Epithelial cell of esophagus (primary cell): Measurements from ENCODE around the gene MAST1.
A peak's percentile ranks its signal among the peaks of the same experiment; 100 is the strongest.

Source experiments
- DNase-seq: peaks from one replicate; pipeline ENCODE4 v3.0.0; 2010; ENCODE audit warnings: low read depth
- H3K4me3 ChIP-seq: 2 replicates; pipeline ENCODE4 v1.5.1; 2011; ENCODE audit warnings: mild to moderate bottlenecking, low read length, control low read depth
- CTCF ChIP-seq: IDR thresholded peaks from 2 replicates; pipeline ENCODE4 v1.5.1; 2011; ENCODE audit warnings: low read depth, mild to moderate bottlenecking, low read length, control low read depth, inconsistent platforms; ENCODE audit not compliant: insufficient read depth; ENCODE audit errors: missing control alignments

MAST1 gene

GRCh38 chr19:12838182-12838885, at the start of gene MAST1:
Gene MAST1 (plus strand): TSS chr19:12838515. CDS start chr19:12838573, 58 bp downstream.
- peak; percentile 10 for TF ChIP-seq CTCF
- peak within 1 kb of the TSS; percentile 27 for H3K4me3 ChIP-seq
- peak; percentile 56 for DNase-seq

- no peak for TF ChIP-seq CTCF
- peak; percentile 67 for DNase-seq
- H3K4me3 ChIP-seq, result peak overlapping the region; percentile 27
These were observed 49.6 kb upstream of the MAST1 start for GRCh38 chr19:12788682-12789097.

- DNase-seq, result peak; percentile 64
- H3K4me3 ChIP-seq, result peak overlapping the region; percentile 27
- TF ChIP-seq CTCF, result no peak
These were observed 49.0 kb upstream of the MAST1 start for GRCh38 chr19:12789098-12789903.

- H3K4me3 ChIP-seq, result peak overlapping the region; percentile 92
- DNase-seq, result peak; percentile 98
- TF ChIP-seq CTCF, result no peak
These were observed 48.3 kb upstream of the MAST1 start for GRCh38 chr19:12789904-12790619.

GRCh38 chr19:12790628-12791344, 47.5 kb upstream of the MAST1 start:
- H3K4me3 ChIP-seq, result peak overlapping the region; percentile 92
- no peak for TF ChIP-seq CTCF
- DNase-seq, result no peak

- H3K4me3 ChIP-seq, result peak within 1 kb of the TSS; percentile 92
- no peak for TF ChIP-seq CTCF
- peak; percentile 98 for DNase-seq
These were observed 46.8 kb upstream of the MAST1 start, which contains the start of gene JUNB for GRCh38 chr19:12791345-12792050. Gene JUNB (plus strand): TSS chr19:12791486. CDS start chr19:12791772, 286 bp downstream.
